ENCODE data around the gene MS4A14. TPM values are rescaled to one million over a fixed set of nuclear protein-coding genes. Genes with fewer than 3 reads are reported as not detected.
"Not testable (repeated sequence)": the region's sequence is repeated elsewhere in the genome, so short reads cannot be mapped to it uniquely, and the experiment has no call there.

Gene MS4A14
- total RNA-seq: 1 to 10 TPM in 2 of 4 donors, under 1 TPM in 2; 0.34 to 1.7 (median 1.1) TPM
- 0.57 TPM for polyA plus RNA-seq
- long read RNA-seq, donor 1, partial matches to known transcripts: 0 of 1 reads
- long read RNA-seq, donor 1, other reads (novel, unspliced or antisense): 1 of 1 reads
- long read RNA-seq, donor 2: 0 reads
- long read RNA-seq, donor 3, partial matches to known transcripts: 0 of 3 reads
- long read RNA-seq, donor 3, other reads (novel, unspliced or antisense): 3 of 3 reads
- long read RNA-seq, donor 4: 0 reads

- Histone ChIP-seq H3K9me3 (ENCODE audit: control insufficient read depth, low read length) (no peaks in the 10 kb centered on the region), H3K4me3 (ENCODE audit: low read length) (no peak within 1 kb of the TSS), H3K27ac (ENCODE audit: low read length) (no peak within 1 kb of the TSS), H3K27me3 (ENCODE audit: control insufficient read depth, insufficient read depth) (no peaks in the 10 kb centered on the region), H3K4me1 (ENCODE audit: control insufficient read depth, insufficient read depth, low read length) (no peaks in the 10 kb centered on the region)
- DNase-seq (no peak), ATAC-seq (peak in 1 of 2 donors; percentile 18)
- intact Hi-C loops (cut with DNase I): no loop called here
- WGBS: 61% methylated on average over 3 of the region's 3 CpGs
These were observed at the start of gene MS4A14 for GRCh38 chr11:60396382-60396781. TSS of gene MS4A14 (plus strand) at chr11:60396459. CDS start at chr11:60396579, 120 bp downstream.

GRCh38 chr11:60347084-60347797 is 49.0 kb upstream of the MS4A14 start:
- H3K27ac ChIP-seq (ENCODE audit: low read length): no peak overlapping the region
- no peaks in the 10 kb centered on the region for H3K9me3 ChIP-seq (ENCODE audit: control insufficient read depth, low read length)
- 89% methylated on average over 2 of the region's 2 CpGs for WGBS
- intact Hi-C loops (cut with DNase I): no loop called here
- no peak overlapping the region for H3K4me3 ChIP-seq (ENCODE audit: low read length)
- ATAC-seq: no peak
- no peaks in the 10 kb centered on the region for H3K27me3 ChIP-seq (ENCODE audit: control insufficient read depth, insufficient read depth)
- no peak for DNase-seq
- H3K4me1 ChIP-seq (ENCODE audit: control insufficient read depth, insufficient read depth, low read length): no peaks in the 10 kb centered on the region

- intact Hi-C loops (cut with DNase I): no loop called here
These were observed 48.1 kb upstream of the MS4A14 start for GRCh38 chr11:60348116-60348515.

GRCh38 chr11:60349990-60350389 is 46.3 kb upstream of the MS4A14 start:
- no peak for ATAC-seq
- Histone ChIP-seq H3K27me3 (ENCODE audit: control insufficient read depth, insufficient read depth) (no peaks in the 10 kb centered on the region), H3K4me3 (ENCODE audit: low read length) (no peak overlapping the region), H3K9me3 (ENCODE audit: control insufficient read depth, low read length) (no peaks in the 10 kb centered on the region), H3K27ac (ENCODE audit: low read length) (no peak overlapping the region), H3K4me1 (ENCODE audit: control insufficient read depth, insufficient read depth, low read length) (no peaks in the 10 kb centered on the region)
- DNase-seq: no peak
- WGBS: 78% methylated on average over 1 of the region's 1 CpG
- intact Hi-C loops (cut with DNase I): no loop called here

More at GRCh38 chr11:60348116-60348515, 48.1 kb upstream of the MS4A14 start:
- Histone ChIP-seq H3K27me3 (ENCODE audit: control insufficient read depth, insufficient read depth) (no peaks in the 10 kb centered on the region), H3K4me3 (ENCODE audit: low read length) (no peak overlapping the region), H3K9me3 (ENCODE audit: control insufficient read depth, low read length) (no peaks in the 10 kb centered on the region), H3K27ac (ENCODE audit: low read length) (no peak overlapping the region), H3K4me1 (ENCODE audit: control insufficient read depth, insufficient read depth, low read length) (no peaks in the 10 kb centered on the region)
- no peak for ATAC-seq
- 55% methylated on average over 2 of the region's 2 CpGs for WGBS
- DNase-seq: no peak

GRCh38 chr11:60357771-60358170 is 38.5 kb upstream of the MS4A14 start:
- ATAC-seq (no peak), DNase-seq (no peak)
- intact Hi-C loops (cut with DNase I): no loop called here
- no peak overlapping the region for H3K27ac ChIP-seq (ENCODE audit: low read length)
- H3K4me1 ChIP-seq (ENCODE audit: control insufficient read depth, insufficient read depth, low read length): no peaks in the 10 kb centered on the region
- no peak overlapping the region for H3K4me3 ChIP-seq (ENCODE audit: low read length)
- WGBS: 31% methylated on average over 2 of the region's 2 CpGs
- no peaks in the 10 kb centered on the region for H3K27me3 ChIP-seq (ENCODE audit: control insufficient read depth, insufficient read depth)
- H3K9me3 ChIP-seq (ENCODE audit: control insufficient read depth, low read length): peaks cover 6% of the 10 kb centered on the region

- peaks cover 6% of the 10 kb centered on the region for H3K9me3 ChIP-seq (ENCODE audit: control insufficient read depth, low read length)
These were observed 35.6 kb upstream of the MS4A14 start for GRCh38 chr11:60360621-60361020.

GRCh38 chr11:60362241-60362640 is 34.0 kb upstream of the MS4A14 start:
- Histone ChIP-seq H3K4me3 (ENCODE audit: low read length) (no peak overlapping the region), H3K27me3 (ENCODE audit: control insufficient read depth, insufficient read depth) (no peaks in the 10 kb centered on the region), H3K9me3 (ENCODE audit: control insufficient read depth, low read length) (peaks cover 6% of the 10 kb centered on the region), H3K27ac (ENCODE audit: low read length) (no peak overlapping the region), H3K4me1 (ENCODE audit: control insufficient read depth, insufficient read depth, low read length) (no peaks in the 10 kb centered on the region)
- ATAC-seq (no peak), DNase-seq (no peak)
- 57% methylated on average over 1 of the region's 1 CpG for WGBS
- intact Hi-C loops (cut with DNase I): loop anchor here in 1 of 4 donors (10.0 kb wide), 1 partner anchor 253 kb away; no protein-coding TSS in a partner anchor

More at GRCh38 chr11:60360621-60361020, 35.6 kb upstream of the MS4A14 start:
- DNase-seq (no peak), ATAC-seq (no peak)
- Histone ChIP-seq H3K4me3 (ENCODE audit: low read length) (no peak overlapping the region), H3K27ac (ENCODE audit: low read length) (no peak overlapping the region), H3K27me3 (ENCODE audit: control insufficient read depth, insufficient read depth) (no peaks in the 10 kb centered on the region), H3K4me1 (ENCODE audit: control insufficient read depth, insufficient read depth, low read length) (no peaks in the 10 kb centered on the region)
- 74% methylated on average over 4 of the region's 4 CpGs for WGBS
- intact Hi-C loops (cut with DNase I): loop anchor here in 1 of 4 donors (10.0 kb wide), 1 partner anchor 254 kb away; no protein-coding TSS in a partner anchor

- no peak for DNase-seq
- WGBS: 47% methylated on average over 7 of the region's 7 CpGs
- no peaks in the 10 kb centered on the region for H3K27me3 ChIP-seq (ENCODE audit: control insufficient read depth, insufficient read depth)
- H3K9me3 ChIP-seq (ENCODE audit: control insufficient read depth, low read length): peaks cover 6% of the 10 kb centered on the region
- H3K4me3 ChIP-seq (ENCODE audit: low read length): no peak overlapping the region
- H3K4me1 ChIP-seq (ENCODE audit: control insufficient read depth, insufficient read depth, low read length): no peaks in the 10 kb centered on the region
- intact Hi-C loops (cut with DNase I): loop anchor here in 1 of 4 donors (10.0 kb wide), 1 partner anchor 251 kb away; no protein-coding TSS in a partner anchor
- peak; percentile 51 to 73 for ATAC-seq
- H3K27ac ChIP-seq (ENCODE audit: low read length): no peak overlapping the region
These were observed 32.5 kb upstream of the MS4A14 start for GRCh38 chr11:60363542-60364470.

GRCh38 chr11:60366262-60366904 is 29.9 kb upstream of the MS4A14 start:
- not testable (repeated sequence) for H3K9me3 ChIP-seq (ENCODE audit: control insufficient read depth, low read length); DNase-seq; H3K4me3 ChIP-seq (ENCODE audit: low read length); H3K27me3 ChIP-seq (ENCODE audit: control insufficient read depth, insufficient read depth); ATAC-seq; H3K27ac ChIP-seq (ENCODE audit: low read length); H3K4me1 ChIP-seq (ENCODE audit: control insufficient read depth, insufficient read depth, low read length)
- intact Hi-C loops (cut with DNase I): loop anchor here in 1 of 4 donors (10.0 kb wide), 1 partner anchor 248 kb away; no protein-coding TSS in a partner anchor
- WGBS: 90% methylated on average over 15 of the region's 15 CpGs

- no peak for DNase-seq
- WGBS: 55% methylated on average over 2 of the region's 2 CpGs
- intact Hi-C loops (cut with DNase I): loop anchor here in 1 of 4 donors (10.0 kb wide), 1 partner anchor 248 kb away; no protein-coding TSS in a partner anchor
- no peak for ATAC-seq
- no peak overlapping the region for H3K4me3 ChIP-seq (ENCODE audit: low read length)
- no peaks in the 10 kb centered on the region for H3K27me3 ChIP-seq (ENCODE audit: control insufficient read depth, insufficient read depth)
- no peak overlapping the region for H3K27ac ChIP-seq (ENCODE audit: low read length)
- H3K4me1 ChIP-seq (ENCODE audit: control insufficient read depth, insufficient read depth, low read length): no peaks in the 10 kb centered on the region
- H3K9me3 ChIP-seq (ENCODE audit: control insufficient read depth, low read length): no peaks in the 10 kb centered on the region
These were observed 29.2 kb upstream of the MS4A14 start for GRCh38 chr11:60367009-60367408.
